Fibroblast of pulmonary artery (primary cell): ENCODE measurements around the gene MAST4.
A peak's percentile ranks its signal among the peaks of the same experiment; 100 is the strongest.
"Not testable (repeated sequence)": the region's sequence is repeated elsewhere in the genome, so short reads cannot be mapped to it uniquely, and the experiment has no call there.

Experiments used
- DNase-seq: peaks from one replicate; pipeline ENCODE4 v3.0.0-alpha.2; 2010; ENCODE audit warnings: low read depth
- H3K4me3 ChIP-seq: replicated peaks from 2 replicates; pipeline ENCODE4 v1.5.1; 2011; ENCODE audit warnings: low read depth, mild to moderate bottlenecking, control low read depth, low read length, moderate library complexity
- TF ChIP-seq, protein P1 (sequence below): IDR thresholded peaks from 2 replicates; pipeline ENCODE4 v1.5.1; 2011; ENCODE audit warnings: mild to moderate bottlenecking, control low read depth, low read length, inconsistent platforms; ENCODE audit errors: missing control alignments

MAST4 gene

DNA sequence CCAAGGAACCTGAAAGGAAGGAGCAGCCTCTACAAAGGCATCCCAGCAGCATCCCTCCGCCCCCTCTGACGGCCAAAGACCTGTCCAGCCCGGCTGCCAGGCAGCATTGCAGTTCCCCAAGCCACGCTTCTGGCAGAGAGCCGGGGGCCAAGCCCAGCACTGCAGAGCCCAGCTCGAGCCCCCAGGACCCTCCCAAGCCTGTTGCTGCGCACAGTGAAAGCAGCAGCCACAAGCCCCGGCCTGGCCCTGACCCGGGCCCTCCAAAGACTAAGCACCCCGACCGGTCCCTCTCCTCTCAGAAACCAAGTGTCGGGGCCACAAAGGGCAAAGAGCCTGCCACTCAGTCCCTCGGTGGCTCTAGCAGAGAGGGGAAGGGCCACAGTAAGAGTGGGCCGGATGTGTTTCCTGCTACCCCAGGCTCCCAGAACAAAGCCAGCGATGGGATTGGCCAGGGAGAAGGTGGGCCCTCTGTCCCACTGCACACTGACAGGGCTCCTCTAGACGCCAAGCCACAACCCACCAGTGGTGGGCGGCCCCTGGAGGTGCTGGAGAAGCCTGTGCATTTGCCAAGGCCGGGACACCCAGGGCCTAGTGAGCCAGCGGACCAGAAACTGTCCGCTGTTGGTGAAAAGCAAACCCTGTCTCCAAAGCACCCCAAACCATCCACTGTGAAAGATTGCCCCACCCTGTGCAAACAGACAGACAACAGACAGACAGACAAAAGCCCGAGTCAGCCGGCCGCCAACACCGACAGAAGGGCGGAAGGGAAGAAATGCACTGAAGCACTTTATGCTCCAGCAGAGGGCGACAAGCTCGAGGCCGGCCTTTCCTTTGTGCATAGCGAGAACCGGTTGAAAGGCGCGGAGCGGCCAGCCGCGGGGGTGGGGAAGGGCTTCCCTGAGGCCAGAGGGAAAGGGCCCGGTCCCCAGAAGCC lies 569.6 kb downstream of the MAST4 start:
- no peak overlapping the region for H3K4me3 ChIP-seq
- DNase-seq = peak; percentile 82
- TF ChIP-seq, protein P1, sequence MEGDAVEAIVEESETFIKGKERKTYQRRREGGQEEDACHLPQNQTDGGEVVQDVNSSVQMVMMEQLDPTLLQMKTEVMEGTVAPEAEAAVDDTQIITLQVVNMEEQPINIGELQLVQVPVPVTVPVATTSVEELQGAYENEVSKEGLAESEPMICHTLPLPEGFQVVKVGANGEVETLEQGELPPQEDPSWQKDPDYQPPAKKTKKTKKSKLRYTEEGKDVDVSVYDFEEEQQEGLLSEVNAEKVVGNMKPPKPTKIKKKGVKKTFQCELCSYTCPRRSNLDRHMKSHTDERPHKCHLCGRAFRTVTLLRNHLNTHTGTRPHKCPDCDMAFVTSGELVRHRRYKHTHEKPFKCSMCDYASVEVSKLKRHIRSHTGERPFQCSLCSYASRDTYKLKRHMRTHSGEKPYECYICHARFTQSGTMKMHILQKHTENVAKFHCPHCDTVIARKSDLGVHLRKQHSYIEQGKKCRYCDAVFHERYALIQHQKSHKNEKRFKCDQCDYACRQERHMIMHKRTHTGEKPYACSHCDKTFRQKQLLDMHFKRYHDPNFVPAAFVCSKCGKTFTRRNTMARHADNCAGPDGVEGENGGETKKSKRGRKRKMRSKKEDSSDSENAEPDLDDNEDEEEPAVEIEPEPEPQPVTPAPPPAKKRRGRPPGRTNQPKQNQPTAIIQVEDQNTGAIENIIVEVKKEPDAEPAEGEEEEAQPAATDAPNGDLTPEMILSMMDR = peak; percentile 76

DNA sequence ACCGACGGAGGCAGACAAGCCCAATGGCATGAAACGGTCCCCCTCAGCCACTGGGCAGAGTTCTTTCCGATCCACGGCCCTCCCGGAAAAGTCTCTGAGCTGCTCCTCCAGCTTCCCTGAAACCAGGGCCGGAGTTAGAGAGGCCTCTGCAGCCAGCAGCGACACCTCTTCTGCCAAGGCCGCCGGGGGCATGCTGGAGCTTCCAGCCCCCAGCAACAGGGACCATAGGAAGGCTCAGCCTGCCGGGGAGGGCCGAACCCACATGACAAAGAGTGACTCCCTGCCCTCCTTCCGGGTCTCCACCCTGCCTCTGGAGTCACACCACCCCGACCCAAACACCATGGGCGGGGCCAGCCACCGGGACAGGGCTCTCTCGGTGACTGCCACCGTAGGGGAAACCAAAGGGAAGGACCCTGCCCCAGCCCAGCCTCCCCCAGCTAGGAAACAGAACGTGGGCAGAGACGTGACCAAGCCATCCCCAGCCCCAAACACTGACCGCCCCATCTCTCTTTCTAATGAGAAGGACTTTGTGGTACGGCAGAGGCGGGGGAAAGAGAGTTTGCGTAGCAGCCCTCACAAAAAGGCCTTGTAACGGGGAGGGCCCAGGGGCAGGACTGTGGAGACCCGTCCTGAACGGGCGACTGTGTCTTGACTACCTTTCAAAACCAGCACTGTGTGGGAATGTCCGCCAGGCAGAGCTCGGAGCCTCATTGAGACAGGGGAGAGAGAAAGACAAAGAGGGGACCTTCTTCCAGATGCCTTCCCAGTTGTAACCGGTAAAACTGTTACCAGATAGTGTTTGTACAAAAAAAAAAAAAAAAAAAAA lies 570.5 kb downstream of the MAST4 start:
- no peak for DNase-seq
- H3K4me3 ChIP-seq = no peak overlapping the region
- TF ChIP-seq, protein P1 = no peak

DNA sequence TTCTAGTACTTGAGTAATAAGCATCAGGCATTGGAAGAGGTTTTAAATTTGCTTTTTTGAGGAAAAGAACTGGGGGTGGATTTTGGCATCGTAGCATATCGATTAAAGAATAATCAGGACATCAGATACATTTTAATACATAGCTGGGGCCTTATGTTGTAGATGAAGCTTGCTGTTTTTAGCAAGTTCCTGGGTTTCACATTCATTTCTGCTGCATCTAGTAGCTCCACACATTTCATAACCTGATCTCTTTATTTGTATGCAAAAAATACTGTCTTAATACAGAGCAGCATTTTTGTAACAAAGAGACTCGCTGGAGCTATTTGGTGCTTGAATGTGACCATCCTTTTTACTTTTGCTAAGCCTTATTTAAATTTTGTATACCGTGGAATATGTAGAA lies 571.9 kb downstream of the MAST4 start:
- no peak overlapping the region for H3K4me3 ChIP-seq
- DNase-seq = no peak
- TF ChIP-seq, protein P1 = no peak

DNA sequence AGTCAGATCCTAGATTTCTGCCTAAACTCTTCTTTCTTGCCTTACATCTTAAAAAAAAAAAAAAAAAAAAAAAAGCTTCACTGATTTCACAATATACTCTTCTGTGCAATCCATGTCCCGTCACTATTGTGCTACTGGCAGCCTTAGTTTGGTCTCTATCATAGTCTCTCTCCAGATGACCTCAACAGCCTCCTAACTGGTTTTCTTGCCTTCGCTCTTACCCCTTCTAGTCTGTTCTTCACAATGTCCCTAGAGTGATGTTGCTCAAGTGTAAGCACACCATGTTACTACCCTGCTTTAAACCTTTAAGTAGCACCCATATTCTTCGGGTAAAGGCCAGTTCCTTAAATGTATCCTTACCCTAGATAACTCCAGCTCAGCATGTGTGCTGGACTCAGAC lies 574.6 kb downstream of the MAST4 start:
- DNase-seq = peak; percentile 26
- TF ChIP-seq, protein P1 = no peak
- H3K4me3 ChIP-seq = no peak overlapping the region

DNA sequence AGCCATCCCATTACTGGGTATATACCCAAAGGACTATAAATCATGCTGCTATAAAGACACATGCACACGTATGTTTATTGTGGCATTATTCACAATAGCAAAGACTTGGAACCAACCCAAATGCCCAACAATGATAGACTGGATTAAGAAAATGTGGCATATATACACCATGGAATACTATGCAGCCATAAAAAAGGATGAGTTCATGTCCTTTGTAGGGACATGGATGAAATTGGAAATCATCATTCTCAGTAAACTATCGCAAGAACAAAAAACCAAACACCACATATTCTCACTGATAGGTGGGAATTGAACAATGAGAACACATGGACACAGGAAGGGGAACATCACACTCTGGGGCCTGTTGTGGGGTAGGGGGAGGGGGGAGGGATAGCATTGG lies 577.2 kb downstream of the MAST4 start:
- not testable (repeated sequence) for H3K4me3 ChIP-seq, DNase-seq

DNA sequence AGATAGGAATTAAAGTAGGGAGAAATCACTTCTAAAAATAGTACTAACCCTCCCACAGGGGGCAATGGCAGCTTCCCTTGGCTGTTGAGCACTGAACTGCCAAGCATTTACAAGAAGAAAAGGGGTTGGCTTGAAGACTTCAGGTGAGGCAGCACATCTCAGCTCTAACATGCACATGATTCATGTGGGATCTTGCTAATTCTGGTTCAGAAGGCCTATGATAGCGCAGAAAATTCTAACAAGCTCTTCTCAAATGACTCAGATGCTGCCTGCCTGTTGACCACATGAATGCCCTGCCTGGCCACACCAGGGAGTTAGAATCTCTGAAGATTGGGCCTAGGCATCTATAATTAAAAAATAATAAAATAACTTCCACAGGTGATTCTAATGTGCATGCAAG lies 577.8 kb downstream of the MAST4 start:
- no peak overlapping the region for H3K4me3 ChIP-seq
- no peak for DNase-seq
- TF ChIP-seq, protein P1 = no peak

DNA sequence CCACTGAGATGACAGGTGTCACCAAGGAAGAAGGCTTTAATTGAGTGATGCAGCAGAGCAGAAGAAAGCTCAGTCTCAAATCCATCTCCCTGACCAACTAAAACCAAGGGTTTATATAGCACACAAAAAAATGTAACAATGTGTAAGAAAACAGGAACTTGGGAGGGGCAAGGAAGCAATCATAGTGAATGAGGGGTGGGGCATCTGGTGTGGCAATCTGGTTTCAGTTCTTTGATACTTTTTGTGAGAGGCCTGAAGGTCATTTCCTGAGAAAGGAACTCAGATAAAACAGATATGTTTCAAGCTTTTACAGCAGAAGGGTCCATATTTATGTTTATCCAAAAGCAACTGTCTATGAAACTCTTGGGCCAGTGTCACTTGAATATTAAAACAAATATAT lies 580.7 kb downstream of the MAST4 start:
- H3K4me3 ChIP-seq = no peak overlapping the region
- TF ChIP-seq, protein P1 = no peak
- no peak for DNase-seq
